ENCODE data around the gene KRTAP4-12.
"Not testable (repeated sequence)": the region's sequence is repeated elsewhere in the genome, so short reads cannot be mapped to it uniquely, and the experiment has no call there.

KRTAP4-12 gene

GRCh38 chr17:41096055-41096454, 27.9 kb downstream of the KRTAP4-12 start:
- DNase-seq (ENCODE audit: low read depth in 2 of 2), result no peak

- not testable (repeated sequence) for DNase-seq (ENCODE audit: low read depth in 2 of 2)
These were observed 35.1 kb downstream of the KRTAP4-12 start for GRCh38 chr17:41088760-41089352.

GRCh38 chr17:41084100-41084856, 39.7 kb downstream of the KRTAP4-12 start, which contains the start of gene KRTAP4-7:
Gene KRTAP4-7, plus strand, starts transcription at chr17:41084150. Its CDS starts 57 bp downstream, at chr17:41084207.
- DNase-seq (ENCODE audit: low read depth in 2 of 2), result not testable (repeated sequence)

- not testable (repeated sequence) for DNase-seq (ENCODE audit: low read depth in 2 of 2)
These were observed 40.6 kb downstream of the KRTAP4-12 start for GRCh38 chr17:41083427-41083826.

- no peak for DNase-seq (ENCODE audit: low read depth in 2 of 2)
These were observed 41.4 kb downstream of the KRTAP4-12 start for GRCh38 chr17:41082626-41083025.

- DNase-seq (ENCODE audit: low read depth in 2 of 2), result no peak
These were observed 47.2 kb downstream of the KRTAP4-12 start for GRCh38 chr17:41076788-41077187.

GRCh38 chr17:41073676-41074075, 50.3 kb downstream of the KRTAP4-12 start:
- no peak for DNase-seq (ENCODE audit: low read depth in 2 of 2)

All from stimulated activated CD8-positive, alpha-beta memory T cell treated with anti-CD3 and anti-CD28 coated beads, Interleukin-15, amount 100 ng/mL, for 4 hours (primary cell).